NOMO-1 treated with DMSO at 0.1 percent for 48 hours (cell line): ENCODE data around the gene ECI2.
"Not testable (repeated sequence)": the region's sequence is repeated elsewhere in the genome, so short reads cannot be mapped to it uniquely, and the experiment has no call there.

Experiments
- DNase-seq: peaks from one replicate; lab custom pipeline; 2025; ENCODE audit not compliant: unreplicated experiment; lab: John Stamatoyannopoulos, UW

ECI2 gene

DNA sequence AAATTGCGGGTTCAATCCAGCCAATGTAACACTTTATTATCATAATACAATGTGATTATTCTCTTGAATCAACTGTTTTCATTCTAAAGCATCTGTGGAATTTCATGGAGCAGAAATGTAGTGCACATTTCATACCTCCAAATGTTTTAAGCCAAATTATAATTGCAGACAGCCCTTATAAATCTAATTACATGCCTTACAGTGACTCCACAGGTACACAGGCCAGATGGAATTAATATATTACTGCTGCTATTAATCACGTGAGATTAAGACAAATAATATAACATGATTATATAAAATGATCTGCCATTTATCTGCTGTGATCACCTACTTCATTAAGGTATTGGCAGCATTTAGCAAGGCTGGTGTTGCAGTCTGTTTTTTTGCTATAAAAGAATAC is 9.7 kb upstream of the ECI2 start:
- no peak for DNase-seq

DNA sequence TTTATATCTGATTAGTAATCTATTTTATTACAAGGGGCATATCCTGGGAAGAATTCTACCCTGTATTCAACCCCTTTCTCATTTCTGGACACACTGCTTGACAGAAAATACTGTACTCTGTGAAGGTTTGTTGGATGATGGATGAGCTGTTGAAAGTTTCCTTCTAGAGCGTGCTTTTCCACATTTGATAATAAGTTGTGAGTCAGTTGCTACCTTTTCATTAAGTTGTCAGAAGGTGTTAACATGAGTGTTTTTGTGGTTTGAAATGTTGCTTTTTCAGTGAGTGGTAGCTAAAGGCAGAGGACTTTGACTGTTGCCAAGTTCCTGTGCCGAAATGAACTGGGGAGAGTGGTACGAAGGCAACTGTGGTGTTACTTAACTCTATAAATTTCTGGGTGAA is 3.9 kb upstream of the ECI2 start:
- DNase-seq: no peak

DNA sequence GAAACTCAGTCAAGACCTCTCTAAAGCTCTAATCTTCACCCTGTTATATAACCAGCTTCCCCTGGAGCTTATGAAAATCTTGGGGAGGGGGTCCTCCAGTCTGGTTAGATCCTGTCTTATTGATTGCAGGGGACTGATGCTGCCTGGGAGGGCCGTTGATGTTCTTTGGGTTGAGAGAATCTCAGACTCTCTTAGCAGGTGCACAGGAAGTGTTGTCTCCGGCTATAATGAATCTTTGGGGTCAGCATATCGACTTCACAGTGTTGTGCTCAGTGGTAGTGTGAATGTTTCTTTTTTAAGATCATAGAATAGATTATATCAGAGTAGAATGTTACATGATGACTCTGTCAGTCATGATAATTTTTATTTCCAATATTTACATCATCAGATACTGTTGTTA is 2.8 kb upstream of the ECI2 start:
- DNase-seq: no peak

DNA sequence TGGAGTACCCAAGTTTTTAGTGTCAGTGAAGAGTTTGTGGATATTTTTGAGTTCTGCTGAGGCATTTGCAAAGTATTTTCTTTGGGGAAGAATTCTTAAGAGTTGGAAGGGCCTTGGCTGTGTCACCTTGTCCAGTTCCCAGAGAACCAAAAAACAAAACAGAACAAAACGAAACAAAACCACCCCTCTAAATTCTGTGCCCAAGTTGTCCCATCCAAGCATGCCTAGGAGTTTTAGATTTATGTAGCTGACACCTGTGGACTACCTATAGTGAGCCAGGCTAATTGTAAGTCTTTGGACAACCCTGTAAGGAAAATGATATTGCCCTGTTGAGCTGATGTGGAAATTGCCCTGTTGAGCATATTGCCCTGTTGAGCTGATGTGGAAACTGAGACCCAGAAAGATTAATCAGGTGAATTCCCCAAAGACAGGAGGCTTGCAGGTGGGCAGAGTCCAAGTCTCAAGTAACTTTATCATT is 1.0 kb upstream of the ECI2 start:
- DNase-seq: no peak

DNA sequence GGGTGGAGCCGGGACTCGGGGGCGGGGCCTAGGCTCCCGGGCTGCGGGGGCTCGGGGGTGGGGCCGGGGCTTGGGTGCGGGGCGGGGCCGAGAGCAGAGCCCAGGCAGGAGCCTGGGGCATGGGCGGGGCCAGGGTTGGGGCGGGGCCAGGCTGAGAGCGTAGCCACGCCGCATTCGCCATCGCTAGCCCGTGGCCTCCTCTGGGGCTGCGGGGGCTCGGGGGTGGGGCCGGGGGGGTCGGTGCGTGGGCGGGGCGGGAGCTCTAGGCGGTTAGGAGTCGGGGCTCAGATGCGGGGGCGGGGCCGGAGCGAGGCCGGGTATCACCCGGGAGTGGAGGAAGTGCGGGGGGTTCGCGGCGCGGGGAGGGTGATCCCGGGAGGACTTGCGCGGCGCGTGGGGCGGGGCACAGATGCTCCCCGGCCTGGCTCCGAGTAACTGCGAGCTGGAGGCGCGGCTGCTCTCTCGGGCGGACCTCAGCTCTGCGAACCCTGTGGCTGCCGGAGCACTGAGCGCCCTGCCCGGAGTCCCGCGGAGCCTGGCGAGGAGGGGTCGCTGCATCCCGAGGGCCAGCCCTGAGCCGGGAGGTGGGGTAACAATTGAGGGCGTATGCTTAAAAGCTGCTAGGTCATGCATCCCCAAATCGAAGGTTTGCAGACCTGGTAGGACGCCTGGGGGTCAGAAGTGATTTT is 434 bp upstream of the ECI2 start:
- DNase-seq: peak; percentile 94

DNA sequence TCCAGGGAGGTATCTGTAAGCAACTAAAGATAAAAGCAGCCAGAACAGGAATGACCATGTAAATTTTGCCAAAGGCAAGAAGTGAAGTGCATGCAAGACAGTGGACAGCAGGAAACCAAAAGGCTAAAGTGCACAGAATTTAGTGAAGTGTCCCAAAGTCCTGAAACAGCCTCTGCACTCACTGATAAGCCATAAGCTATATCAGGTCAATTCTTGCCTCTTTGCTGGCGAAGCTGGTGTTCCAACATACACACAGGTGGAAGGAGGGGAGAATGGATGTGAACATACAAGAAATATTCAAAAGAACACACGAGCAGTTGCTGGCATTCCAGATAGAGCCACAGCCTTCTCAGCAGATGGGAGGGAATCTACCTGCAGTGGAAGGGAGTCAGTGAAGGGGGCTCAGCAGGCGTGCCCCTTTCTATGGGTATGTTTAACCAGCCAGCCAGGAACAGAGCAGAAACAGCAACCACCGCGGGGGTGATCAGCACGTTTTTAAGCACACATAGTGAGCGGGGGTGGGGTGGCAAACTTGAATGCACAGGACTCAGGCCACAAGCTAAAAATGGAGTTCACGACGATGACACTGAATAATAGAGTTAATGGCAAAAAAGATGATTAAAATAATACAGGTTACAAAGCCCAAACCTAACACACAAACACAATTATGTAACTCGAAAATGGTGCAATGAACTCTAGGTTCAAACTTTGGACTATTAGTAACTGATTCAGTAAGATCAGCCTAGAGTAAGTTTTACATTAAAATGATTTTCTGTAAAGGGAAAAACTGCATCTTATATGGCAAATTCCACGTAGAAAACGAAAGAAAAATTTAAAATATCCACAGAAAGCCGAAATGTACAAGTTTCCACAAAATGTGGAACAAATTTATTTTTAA is 1.2 kb downstream of the ECI2 start:
- DNase-seq: peak; percentile 6

DNA sequence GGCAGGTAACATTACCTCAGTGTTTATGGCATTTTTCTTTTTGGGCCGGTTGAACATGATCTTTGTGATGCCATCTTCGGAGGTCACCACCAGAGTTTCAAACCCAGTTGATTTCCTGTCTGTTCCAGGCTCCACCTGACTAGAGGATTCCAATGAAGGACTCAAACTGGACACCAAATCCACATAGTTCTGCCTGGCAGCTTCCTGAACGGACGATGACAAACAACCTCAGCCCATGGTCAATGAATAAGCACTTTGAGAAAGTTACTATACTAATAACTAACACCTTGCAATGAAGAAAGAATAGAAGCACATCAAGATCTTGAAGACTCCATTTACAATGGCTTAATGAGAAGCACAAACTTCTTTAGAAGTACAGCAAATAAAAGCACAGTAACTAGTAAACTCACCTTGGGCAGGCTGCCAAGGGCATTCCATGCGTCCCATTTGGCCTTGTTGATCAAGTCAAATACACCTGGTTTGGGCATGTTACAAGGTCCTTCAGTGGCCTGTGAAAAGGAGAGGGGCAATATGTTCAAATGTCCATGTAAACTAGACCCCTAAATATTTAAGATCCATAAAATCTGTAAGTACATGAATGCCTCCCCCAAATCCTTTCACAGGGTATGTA is 4.9 kb downstream of the ECI2 start:
- DNase-seq: no peak

DNA sequence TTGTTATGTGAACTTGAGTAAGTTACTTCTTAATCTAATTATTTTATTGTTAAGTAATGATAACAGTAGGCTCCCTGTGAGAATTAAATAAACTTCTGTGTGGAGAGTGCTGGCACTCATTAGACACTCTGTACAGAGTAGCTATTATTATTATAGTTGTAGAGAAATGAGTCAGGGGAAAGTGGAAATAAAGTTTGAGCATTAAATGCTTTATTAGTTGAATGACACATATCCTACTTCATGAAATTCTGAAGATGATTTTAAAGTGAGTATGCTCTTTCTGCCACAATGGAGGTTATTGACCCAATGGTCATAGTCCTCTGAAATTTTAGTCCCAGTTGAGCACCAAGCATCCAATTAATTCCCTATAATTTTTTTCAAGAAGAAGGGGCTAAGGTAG is 5.9 kb downstream of the ECI2 start:
- DNase-seq: no peak

DNA sequence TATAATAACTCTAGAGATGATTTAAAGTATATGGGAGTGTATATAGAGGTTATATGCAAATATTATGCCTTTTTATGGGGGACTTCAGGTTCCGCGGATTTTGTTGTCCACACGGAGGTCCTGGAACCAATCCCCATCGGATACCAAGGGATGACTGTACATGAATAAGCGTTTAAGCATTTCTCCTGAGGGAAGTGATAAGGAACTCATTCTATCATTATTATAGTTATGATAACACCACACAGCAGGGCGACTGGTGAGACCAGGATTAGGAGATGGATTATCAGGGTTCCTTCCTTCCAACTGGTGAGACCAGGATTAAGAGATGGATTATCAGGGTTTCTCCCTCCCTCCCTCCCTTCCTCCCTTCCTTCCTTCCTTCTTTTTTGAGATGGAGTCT is 6.6 kb downstream of the ECI2 start:
- DNase-seq: no peak

DNA sequence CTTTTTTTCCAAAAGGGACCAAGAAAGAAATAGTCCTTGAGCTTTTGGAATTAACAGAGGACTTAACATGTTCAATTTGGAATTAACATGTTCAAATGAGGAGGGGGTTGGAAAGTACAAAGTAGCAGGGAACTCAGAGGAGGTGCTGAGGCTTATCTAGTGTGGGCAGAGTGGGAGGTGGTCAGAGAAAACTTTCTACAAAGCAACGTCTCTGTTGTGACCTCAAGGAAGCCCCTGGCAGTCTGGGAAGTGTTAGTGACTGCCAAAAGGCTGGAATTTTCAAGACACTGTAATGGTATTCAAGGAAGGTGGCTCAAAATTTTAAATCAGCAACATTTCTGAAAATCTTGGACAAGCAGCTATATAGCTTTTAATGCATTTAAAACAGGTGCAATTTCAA is 7.3 kb downstream of the ECI2 start:
- DNase-seq: no peak

DNA sequence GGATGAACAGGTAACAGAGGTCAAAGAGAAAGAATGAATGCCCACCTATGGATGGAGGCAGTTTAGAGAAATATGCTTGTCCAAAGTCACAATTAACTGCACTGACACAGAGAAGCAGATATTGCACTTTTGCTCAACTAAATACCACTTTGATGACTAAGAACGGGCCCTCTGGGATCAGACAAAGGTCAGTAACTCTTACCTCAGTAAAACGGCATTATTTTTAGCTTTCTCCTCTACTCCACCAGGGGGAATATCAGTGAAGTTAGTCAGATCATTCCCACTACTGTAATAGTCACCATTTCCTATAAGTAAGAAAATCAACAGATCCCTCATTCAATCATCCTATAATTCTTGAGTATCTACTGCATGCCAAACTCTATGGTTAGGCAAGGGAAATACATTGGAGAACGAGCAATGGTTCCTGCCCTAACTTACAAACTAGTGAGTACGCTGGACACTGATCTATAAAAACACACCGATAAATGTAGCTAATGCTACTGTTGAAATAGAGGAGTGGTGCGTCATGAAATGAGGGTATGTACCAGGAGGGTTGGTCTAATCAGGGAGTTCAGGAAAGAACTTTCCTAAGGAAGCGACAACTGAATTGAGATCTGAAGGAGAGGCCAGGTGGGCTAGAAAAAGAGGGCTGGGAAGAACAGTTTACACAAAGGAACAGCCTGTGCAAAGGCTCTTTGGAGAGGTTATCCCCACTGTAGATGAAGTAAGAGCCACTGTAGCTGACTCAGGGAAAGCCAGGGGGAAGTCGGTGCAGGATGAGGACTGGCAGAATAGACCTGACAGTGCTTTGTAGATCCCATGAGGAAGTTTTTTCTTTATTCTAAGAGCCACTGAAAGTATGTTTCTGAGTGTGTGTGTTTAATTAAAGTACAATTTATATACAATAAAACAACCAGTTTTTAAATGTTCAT is 9.2 kb downstream of the ECI2 start:
- DNase-seq: no peak

DNA sequence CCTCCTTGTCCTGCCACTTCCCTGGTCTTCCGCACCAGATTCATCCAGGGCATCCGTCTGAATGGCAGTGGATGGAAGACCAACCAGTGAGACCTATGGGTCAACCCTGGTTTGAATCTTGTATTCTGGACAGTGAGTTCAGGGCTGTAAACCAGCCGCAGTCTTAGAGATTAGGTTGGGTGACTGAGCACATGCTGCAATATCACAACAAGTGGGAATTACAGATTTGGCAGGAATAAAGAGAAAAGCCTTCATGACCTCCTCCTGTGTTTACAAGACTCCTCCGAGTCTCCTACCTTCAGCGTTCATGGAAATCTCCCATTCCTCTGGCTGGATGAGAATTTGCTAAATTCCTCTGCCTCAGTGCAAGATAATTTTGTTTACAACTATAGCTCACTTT is 9.9 kb downstream of the ECI2 start:
- DNase-seq: no peak

DNA sequence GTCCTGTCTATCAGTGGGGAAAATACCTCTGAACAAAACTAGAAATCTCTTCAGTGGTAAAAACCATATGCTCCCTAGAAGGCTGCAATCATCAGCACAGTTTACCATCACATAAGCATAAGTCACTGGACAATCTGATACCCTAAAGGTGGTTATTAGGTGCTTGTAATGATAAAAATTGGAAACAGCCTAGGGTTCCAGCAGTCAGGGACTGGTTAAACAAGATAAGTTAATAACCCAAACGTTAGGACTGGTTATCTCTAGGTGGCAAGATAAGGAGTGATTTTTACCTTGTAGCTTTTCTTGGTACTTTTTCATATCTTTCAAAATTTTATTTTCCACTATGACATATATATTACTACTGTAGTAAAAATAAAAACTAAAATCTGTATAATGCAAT is 11.0 kb downstream of the ECI2 start:
- no peak for DNase-seq

DNA sequence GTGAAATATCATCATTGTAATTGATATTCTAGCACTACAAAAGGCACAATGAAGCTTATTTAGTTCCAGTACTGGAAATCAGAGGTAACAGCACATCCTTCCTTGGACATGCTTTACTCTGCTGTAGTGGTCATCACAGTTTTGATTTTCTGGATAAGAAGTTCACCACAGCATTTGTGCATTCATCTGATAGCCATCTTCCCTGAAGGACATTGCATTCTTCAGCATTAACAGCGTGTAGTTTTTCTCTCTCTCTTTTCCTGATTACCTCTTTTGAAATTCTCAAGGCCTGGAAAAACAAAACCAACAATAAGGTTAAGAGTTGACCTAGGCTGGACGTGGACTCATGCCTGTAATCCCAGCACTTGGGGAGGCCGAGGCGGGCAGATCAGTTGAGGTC is 19.6 kb downstream of the ECI2 start:
- no peak for DNase-seq

DNA sequence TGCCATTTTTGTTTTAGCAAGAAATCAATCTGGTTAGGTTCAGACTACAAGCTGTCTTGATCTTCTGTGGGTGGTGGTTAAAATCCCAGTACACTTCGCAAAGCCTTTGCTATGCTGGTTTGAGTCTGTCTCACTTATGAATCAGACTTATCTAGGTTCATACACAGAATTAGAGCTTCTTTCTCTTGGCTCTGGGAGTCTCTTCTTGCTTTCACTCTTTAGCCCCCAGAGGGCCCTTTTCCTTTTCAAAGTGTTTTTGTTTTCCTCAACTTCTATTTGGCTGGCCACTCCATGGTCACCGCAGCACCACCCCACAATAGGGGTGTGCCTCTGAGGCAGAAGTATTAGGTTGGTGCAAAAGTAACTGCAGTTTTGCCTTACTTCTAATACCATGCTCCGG is 21.3 kb downstream of the ECI2 start:
- DNase-seq: no peak

DNA sequence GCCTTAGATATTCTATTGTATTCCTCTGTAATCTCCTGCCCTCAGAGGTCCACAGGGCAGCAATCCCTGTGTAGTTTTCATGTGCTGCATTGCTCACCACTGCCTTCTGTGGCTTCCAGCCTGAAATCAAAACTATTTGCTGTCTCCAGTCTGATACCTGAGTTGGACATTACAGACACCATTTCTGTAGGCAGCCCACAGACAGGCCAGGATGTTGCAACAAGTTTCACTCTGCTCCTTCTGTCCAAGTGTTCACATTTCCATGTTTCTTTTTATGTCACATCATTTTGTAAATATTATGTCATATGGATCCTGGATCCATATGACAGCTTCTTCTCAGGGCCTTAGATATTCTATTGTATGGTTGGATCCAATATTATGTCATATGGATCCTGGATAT is 21.7 kb downstream of the ECI2 start:
- no peak for DNase-seq

DNA sequence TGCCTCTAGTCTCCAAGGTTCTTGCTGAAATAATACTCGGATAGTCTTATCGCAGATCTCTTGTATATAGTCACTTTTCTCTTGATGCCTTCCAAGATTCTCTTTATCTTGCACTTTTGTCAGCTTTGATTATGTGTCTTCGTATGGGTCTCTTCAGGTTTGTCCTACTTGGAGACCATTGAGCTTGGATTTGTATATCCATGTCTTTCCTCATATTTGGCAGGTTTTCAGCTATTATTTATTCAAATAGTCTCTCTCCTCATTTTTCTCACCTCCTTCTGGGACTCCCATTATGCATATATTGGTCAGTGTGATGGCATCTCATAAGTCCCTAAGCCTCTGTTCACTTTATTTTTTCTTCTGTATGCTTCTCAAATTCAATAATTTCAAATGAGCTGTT is 23.0 kb downstream of the ECI2 start:
- DNase-seq: no peak

DNA sequence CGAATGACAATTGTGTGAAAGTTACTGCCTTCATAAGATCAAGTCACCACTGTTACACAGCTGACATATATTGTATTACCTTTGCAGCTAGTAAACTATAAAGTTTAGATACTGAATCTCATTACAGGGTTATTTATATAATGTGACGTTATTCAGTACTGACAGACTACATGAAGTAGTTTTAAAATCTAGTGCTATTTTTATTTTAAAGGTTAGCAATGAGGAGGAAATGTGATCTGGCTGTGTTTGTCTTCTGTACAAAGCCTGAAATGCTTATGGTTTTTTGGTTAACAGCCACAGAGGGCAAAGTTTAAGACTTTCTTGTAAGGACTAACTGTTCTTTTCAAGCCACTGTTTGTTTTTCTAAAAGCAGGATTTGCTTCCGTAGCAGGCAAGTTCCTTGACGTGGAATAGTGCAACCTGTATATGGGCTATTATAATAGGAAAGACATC is 26.0 kb downstream of the ECI2 start:
- DNase-seq: not testable (repeated sequence)

DNA sequence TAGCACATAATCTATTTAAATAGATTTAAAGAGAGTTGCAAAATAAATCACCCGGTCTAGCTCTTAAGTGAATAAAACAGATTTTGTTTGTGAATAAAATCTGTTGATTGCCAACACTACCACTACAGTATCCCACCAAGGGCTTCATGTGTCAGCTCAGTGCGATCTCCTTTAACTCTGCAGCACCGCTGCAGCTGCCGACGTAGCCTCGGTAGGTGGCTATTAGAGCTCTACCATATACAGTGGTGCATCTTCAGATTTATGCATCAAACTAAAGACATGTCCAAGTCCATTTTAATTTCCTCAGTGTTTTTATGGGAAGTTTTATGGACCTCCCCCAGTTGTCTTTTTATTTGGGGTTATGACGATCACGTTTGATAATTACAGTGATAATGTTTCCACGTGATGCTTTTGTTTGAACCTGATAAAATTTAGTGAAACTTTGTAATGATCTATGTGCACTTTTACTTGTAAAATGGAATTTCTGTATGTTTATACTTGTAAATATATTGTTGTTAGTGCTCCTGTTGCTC is 26.7 kb downstream of the ECI2 start:
- no peak for DNase-seq

DNA sequence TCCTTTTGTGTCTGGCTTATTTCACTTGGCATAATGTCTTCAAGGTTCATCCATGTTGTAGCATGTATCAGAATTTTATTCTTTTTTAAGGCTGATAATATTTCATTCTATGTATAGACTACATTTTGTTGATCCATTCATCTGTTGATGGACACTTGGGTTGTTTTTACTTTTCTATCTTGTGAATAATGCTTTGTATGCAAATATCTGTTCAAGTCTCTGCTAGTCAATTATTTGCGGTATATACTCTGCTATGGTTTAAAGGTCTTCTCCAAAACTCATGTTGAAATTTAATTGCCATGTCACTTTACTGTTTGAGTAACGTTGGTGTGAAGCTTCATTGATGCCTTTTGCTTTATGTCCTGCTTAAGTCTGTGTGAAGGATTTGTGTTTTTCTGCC is 27.5 kb downstream of the ECI2 start:
- DNase-seq: no peak
